Ramos (cell line): Measurements from ENCODE around the gene SLC46A2.

Experiments
- in situ Hi-C: fragments of 300-500 bp; cut with MboI; formaldehyde crosslinking; loops from one replicate; pipeline ENCODE4 v1.14.3; 2022; ENCODE audit warnings: low sequenced_read_pairs; ENCODE audit not compliant: unreplicated experiment

Gene SLC46A2

DNA sequence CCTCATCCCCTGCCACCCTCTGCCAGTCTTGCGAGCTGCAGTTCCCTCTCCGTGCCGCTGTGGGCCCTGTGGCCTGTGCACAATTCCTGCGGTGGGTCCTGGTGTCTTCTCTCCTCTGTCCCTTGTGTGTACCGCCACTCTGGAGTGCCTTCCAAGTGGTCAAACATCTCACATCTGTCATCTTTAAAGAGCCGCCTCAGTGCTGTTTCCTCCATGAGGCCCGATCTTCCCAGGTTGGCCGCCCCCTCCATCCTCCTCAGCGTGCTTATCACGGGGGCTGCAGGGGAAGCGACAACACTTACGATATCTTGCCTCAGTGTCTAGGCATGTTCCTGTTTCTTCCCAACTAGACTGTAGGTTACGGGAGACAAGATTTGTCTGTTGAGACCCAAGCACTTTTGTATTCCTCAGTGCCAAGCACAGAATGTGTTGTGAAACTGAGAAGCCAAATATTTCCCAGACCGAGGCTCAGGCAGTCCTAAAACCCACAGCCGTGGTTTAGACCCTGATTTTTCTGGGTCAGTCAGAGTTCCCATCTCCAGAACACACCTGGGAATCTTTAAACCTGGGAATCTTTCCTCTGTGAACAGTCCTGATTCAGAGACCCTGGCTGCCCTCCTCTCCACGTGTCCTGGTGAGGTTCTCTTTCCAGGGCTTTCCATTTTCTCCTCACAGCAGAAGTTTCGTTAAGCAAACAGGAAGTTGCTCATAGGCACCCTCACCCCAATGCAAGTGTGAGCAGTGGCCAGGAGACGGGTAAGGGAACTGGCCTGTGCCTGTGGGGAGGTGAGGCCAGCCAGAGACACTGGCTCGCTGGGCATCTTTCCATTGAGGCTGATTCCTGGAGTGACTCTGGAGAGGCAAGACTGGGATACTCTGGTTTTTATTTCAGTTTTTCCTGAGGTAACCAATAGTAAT lies 28.8 kb downstream of the SLC46A2 start:
- in situ Hi-C loops, result no loop called here

DNA sequence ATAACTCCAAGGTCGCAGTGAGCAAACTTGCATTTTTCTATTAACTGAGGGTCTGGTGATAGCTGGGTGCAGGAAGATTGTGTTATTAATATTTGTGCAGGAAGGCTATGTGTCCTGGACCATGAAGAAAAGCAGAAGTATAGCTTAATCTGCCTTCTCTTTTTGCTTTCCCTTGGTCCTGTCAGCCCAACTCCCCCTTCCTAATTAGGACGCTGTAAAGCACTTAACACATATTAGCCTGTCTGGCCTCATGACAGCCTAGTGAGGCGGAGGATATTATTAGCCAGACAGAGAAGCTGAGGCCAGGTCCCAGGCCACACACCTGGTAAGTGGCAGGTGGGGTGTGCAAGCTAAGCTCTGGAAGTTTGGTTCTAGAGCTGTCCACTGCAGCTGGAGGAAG lies 29.5 kb downstream of the SLC46A2 start:
- in situ Hi-C loops, result no loop called here

GRCh38 chr9:112860451-112860850 lies 30.2 kb downstream of the SLC46A2 start:
- in situ Hi-C loops, result no loop called here

DNA sequence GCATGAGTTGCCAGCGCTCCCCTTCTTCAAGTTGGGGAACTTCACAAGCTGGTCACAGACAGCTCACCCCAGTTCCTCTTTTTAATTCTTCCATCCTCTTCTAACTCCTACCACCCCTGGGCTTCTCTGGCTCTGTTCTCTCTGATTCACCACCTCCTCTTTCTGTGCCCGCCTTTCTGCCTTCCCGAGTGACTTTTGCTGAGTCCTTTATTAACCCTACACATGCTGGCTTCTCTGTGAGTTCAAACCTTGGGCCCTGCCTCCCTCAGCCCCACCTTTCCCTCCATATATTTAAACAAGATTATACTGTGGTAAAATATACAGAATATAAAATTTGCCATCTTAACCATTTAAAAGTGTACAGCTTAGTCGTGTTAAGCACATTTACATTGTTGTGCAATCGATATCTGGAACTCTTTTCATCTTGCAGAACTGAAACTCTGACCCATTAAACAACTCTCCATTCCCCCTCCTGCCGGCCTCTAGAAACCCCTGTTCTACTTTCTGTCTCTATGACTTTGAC lies 32.0 kb downstream of the SLC46A2 start:
- in situ Hi-C loops, result no loop called here

GRCh38 chr9:112858005-112858404 lies 32.7 kb downstream of the SLC46A2 start:
- in situ Hi-C loops, result no loop called here

GRCh38 chr9:112856843-112857242 lies 33.8 kb downstream of the SLC46A2 start:
- in situ Hi-C loops, result no loop called here

GRCh38 chr9:112856200-112856599 lies 34.5 kb downstream of the SLC46A2 start:
- in situ Hi-C loops, result no loop called here

GRCh38 chr9:112854657-112855056 lies 36.0 kb downstream of the SLC46A2 start:
- in situ Hi-C loops, result no loop called here

- in situ Hi-C loops, result no loop called here
Measured at GRCh38 chr9:112853882-112854585, 36.6 kb downstream of the SLC46A2 start.

DNA sequence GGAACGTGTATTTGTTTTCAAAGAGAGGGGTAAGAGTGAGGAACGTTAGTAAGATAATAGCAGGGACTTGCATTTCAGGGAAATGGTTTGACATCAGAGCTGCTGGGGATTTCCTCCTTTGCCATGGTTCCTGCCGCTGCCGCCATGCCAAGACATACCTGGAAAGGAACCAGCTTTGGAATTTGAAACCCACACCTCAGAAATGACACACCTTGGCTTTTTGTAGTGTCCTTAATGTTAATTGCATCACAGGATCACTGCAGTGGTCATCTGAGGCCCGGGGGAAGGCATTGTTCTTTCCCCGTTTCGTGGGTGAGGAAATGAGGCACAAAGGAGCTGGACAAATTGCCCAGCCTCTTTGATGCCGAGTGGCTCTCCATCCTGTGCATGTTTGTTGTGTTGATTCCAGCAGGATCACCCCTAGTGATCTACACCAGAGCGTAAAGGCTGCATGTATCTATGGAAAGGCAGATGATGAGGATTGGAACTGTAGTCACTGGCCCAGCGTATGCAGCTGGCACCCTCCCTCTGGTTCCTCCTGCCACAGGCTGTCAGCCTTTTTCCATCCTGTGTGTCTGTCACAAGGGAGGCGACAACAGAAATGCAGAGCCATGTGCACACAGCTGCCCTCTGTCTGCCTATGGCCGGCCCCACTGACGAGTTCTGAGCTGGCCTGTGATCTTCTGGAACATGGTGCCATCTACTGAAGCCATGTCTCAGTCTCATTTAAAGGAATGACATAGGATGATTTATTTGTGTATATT lies 37.8 kb downstream of the SLC46A2 start:
- in situ Hi-C loops, result no loop called here

- in situ Hi-C loops, result no loop called here
Measured at GRCh38 chr9:112850840-112851239, 39.8 kb downstream of the SLC46A2 start.

- in situ Hi-C loops, result no loop called here
Measured at GRCh38 chr9:112849363-112849922, 41.2 kb downstream of the SLC46A2 start.

DNA sequence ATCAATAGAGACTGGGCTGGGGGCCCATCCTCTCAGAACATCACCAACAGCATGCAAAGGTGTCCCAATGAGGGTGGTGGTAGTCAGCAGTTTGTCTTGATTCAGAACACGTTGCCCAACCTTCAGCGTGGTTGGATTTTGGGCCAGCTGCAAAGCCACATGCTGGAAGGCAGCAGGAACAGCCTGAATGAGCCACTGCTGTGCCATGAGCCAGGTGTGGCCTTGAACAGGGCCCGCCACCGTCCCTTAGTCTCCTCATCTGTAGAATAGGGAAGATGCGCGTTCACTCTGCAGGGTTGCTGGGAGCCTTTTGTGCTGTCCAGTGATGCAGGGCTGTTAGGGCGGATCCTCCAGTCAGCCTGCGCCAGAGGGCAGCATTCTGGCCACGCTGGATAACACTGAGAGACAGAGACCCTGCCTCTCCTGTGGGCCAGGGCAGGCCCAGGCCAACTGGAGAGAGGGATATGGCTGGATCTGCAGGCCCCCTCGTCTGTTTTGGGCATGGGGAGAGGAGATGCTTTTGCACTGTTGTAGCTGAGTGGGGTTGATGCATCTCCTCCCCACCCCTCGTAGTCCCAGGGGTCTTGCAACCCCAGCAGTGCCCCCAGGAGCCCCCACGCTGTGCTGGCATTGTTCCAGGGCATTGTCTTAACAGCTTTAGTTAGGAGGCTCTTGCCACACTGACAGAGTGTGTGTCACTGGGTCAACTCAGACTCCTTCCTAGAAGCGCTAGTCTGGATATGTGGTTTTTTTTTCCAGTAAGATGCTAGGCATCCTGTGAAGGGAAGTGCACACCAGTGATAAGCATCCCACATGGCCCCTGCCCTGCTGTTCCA lies 42.1 kb downstream of the SLC46A2 start:
- in situ Hi-C loops, result no loop called here

GRCh38 chr9:112846528-112847488 lies 43.9 kb downstream of the SLC46A2 start:
- in situ Hi-C loops, result no loop called here

GRCh38 chr9:112844771-112845542 lies 45.7 kb downstream of the SLC46A2 start:
- in situ Hi-C loops, result no loop called here

DNA sequence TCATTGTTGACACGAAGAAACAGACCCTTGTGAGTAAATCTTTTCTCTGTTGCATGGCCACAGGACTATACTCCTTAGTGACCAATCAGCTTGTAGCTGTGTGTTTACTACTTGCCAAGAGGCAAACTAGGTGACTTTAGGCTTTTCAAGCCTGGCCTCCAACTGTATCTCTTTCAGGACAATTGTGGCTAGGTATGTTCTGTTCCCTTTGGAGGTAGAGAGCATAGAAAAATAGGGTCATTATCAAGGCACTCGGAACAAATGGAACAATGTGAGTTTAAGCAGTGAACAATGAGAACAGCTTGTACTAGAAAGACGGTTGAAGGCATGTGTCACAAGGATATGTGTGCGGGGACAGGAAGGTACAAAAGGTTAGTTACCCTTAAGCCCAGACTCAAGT lies 48.1 kb downstream of the SLC46A2 start:
- in situ Hi-C loops, result no loop called here

- in situ Hi-C loops, result no loop called here
Measured at GRCh38 chr9:112841261-112841660, 49.4 kb downstream of the SLC46A2 start.

DNA sequence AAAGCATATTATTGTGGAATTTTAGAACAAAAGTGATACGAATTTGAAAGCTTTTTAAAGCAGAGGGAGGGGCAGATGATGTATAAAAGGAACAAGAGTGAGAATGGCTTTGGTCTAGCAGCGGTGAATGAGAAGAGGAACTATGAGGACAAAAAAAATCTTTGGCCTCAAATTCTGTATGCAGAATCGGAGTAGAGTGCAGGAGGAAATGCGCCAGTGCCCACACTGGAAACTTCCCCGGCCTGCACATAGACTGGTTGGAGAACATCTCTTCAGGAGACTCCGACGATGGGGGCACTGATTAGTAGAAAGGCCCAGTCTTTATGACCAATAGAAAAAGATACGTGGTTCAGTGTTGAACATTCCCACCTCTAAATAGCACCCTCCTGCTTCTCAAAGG lies 51.3 kb downstream of the SLC46A2 start:
- in situ Hi-C loops, result no loop called here
